SK-N-SH treated with all-trans-retinoic acid at 6 μM for 48 hours (cell line): Measurements from ENCODE around the gene EID3.

Source experiments
- ATAC-seq: fragments of 200-7000 bp; cut with Tn5 transposase; 3 replicates; pipeline ENCODE4 v1.9.1; 2020; ENCODE audit warnings: mild to moderate bottlenecking, moderate library complexity
- ARNTL ChIP-seq: fragments of 450-650 bp; formaldehyde crosslinking; IDR thresholded peaks from 2 replicates; pipeline ENCODE4 v1.5.0; 2020; ENCODE audit warnings: low read depth, mild to moderate bottlenecking, moderate library complexity, borderline replicate concordance
- BACH2 ChIP-seq: fragments of 250-450 bp; sonication (Bioruptor Pico); IDR thresholded peaks from 2 replicates; pipeline ENCODE4 v1.9.0; 2021; ENCODE audit warnings: mild to moderate bottlenecking, borderline replicate concordance
- CSDC2 ChIP-seq: fragments of 250-450 bp; sonication (Bioruptor Pico); IDR thresholded peaks from 2 replicates; pipeline ENCODE4 v1.5.0; 2020; ENCODE audit warnings: mild to moderate bottlenecking, moderate library complexity
- ESRRG ChIP-seq: fragments of 250-450 bp; sonication (Bioruptor Pico); IDR thresholded peaks from 2 replicates; pipeline ENCODE4 v1.6.1; 2021; ENCODE audit warnings: mild to moderate bottlenecking
- GLIS3 ChIP-seq: fragments of 250-450 bp; sonication (Bioruptor Pico); IDR thresholded peaks from 2 replicates; pipeline ENCODE4 v1.5.0; 2020; ENCODE audit warnings: mild to moderate bottlenecking, moderate library complexity
- ISL1 ChIP-seq: fragments of 250-450 bp; sonication (Bioruptor Pico); IDR thresholded peaks from 2 replicates; pipeline ENCODE4 v2.1.2; 2022; ENCODE audit warnings: mild to moderate bottlenecking, moderate library complexity
- OSR1 ChIP-seq: fragments of 250-450 bp; sonication (Bioruptor Pico); IDR thresholded peaks from 2 replicates; pipeline ENCODE4 v1.8.0; 2022; ENCODE audit warnings: moderate library complexity, mild to moderate bottlenecking, inconsistent platforms
- PPARA ChIP-seq: fragments of 250-450 bp; sonication (Bioruptor Pico); IDR thresholded peaks from 2 replicates; pipeline ENCODE4 v1.5.0; 2020; ENCODE audit warnings: mild to moderate bottlenecking, borderline replicate concordance
- RARB ChIP-seq: fragments of 250-450 bp; sonication (Bioruptor Pico); IDR thresholded peaks from 2 replicates; pipeline ENCODE4 v1.8.0; 2021; ENCODE audit warnings: mild to moderate bottlenecking, moderate library complexity
- SNAI2 ChIP-seq: fragments of 250-450 bp; sonication (Bioruptor Pico); IDR thresholded peaks from 2 replicates; pipeline ENCODE4 v1.5.0; 2020; ENCODE audit warnings: mild to moderate bottlenecking, moderate library complexity
- TCF4 ChIP-seq: fragments of 250-450 bp; sonication (Bioruptor Pico); IDR thresholded peaks from 2 replicates; pipeline ENCODE4 v1.8.0; 2021; ENCODE audit warnings: mild to moderate bottlenecking, moderate library complexity, borderline replicate concordance
- ZC3H10 ChIP-seq: fragments of 250-450 bp; sonication (Bioruptor Pico); IDR thresholded peaks from 2 replicates; pipeline ENCODE4 v1.5.1; 2021; ENCODE audit warnings: mild to moderate bottlenecking, moderate library complexity
- ZFP3 ChIP-seq: fragments of 250-450 bp; sonication (Bioruptor Pico); IDR thresholded peaks from 2 replicates; pipeline ENCODE4 v1.5.0; 2020; ENCODE audit warnings: mild to moderate bottlenecking, moderate library complexity
- ZFP30 ChIP-seq: fragments of 450-650 bp; formaldehyde crosslinking; IDR thresholded peaks from 2 replicates; pipeline ENCODE4 v1.5.0; 2022; ENCODE audit warnings: mild to moderate bottlenecking, moderate library complexity
- ZNF565 ChIP-seq: fragments of 450-650 bp; formaldehyde crosslinking; conservative IDR thresholded peaks from 2 replicates; pipeline ENCODE4 v1.5.0; 2020; ENCODE audit warnings: low read depth, mild to moderate bottlenecking, moderate library complexity
- ZNF70 ChIP-seq: fragments of 450-650 bp; formaldehyde crosslinking; IDR thresholded peaks from 2 replicates; pipeline ENCODE4 v1.5.0; 2020; ENCODE audit warnings: mild to moderate bottlenecking, moderate library complexity
- ZNF8 ChIP-seq: fragments of 450-650 bp; formaldehyde crosslinking; IDR thresholded peaks from 2 replicates; pipeline ENCODE4 v1.5.0; 2020; ENCODE audit warnings: mild to moderate bottlenecking, moderate library complexity
- TF ChIP-seq, protein P1 (sequence below): fragments of 250-450 bp; sonication (Bioruptor Pico); IDR thresholded peaks from 2 replicates; pipeline ENCODE4 v1.5.1; 2021; ENCODE audit warnings: mild to moderate bottlenecking, moderate library complexity
- TF ChIP-seq, protein P2 (sequence below): fragments of 250-450 bp; sonication (Bioruptor Pico); IDR thresholded peaks from 2 replicates; pipeline ENCODE4 v1.8.0; 2021; ENCODE audit warnings: low read depth, mild to moderate bottlenecking, moderate library complexity, borderline replicate concordance
- TF ChIP-seq, protein P3 (sequence below): fragments of 250-450 bp; sonication (Bioruptor Pico); IDR thresholded peaks from 2 replicates; pipeline ENCODE4 v1.8.0; 2020; ENCODE audit warnings: mild to moderate bottlenecking, moderate library complexity, borderline replicate concordance

EID3 gene

DNA sequence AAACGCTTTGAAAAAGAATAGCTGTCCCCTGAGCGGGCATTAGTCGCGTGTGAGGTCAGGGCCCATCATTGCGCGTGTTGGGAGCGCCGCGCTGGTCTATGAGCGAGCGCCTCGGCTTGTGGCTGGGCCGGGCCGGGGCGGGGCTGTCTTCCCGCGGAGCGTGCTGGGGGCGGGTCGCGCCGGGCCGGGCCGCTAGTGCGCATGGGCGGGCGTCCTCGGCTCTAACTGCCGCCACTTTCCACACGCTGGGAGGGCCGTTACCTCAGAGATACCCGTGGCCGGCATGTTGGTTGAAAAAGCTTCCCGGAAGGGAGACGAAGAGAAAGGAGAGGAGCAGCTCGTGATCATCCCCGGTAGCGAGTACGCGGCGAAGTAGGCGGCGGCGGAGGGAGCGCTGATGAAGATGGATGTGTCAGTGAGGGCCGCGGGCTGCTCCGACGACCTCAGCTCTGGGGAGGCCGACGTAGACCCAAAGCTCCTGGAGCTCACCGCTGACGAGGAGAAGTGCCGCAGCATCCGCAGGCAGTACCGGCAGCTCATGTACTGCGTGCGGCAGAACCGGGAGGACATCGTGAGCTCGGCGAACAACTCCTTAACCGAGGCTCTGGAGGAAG lies at the start of gene EID3:
Gene EID3 (plus strand): TSS at position 202 of the 614 bp plus-strand sequence. CDS start 196 bp downstream, at position 398.
- TF ChIP-seq ARNTL (CRISPR knock-in tag): no peak
- no peak for TF ChIP-seq ESRRG (CRISPR knock-in tag)
- no peak for TF ChIP-seq ZNF565
- TF ChIP-seq PPARA (CRISPR knock-in tag): no peak
- TF ChIP-seq ISL1 (CRISPR knock-in tag): no peak
- TF ChIP-seq OSR1: no peak
- TF ChIP-seq, all 23 proteins: peak for 0
- ATAC-seq: peak; percentile 67

DNA sequence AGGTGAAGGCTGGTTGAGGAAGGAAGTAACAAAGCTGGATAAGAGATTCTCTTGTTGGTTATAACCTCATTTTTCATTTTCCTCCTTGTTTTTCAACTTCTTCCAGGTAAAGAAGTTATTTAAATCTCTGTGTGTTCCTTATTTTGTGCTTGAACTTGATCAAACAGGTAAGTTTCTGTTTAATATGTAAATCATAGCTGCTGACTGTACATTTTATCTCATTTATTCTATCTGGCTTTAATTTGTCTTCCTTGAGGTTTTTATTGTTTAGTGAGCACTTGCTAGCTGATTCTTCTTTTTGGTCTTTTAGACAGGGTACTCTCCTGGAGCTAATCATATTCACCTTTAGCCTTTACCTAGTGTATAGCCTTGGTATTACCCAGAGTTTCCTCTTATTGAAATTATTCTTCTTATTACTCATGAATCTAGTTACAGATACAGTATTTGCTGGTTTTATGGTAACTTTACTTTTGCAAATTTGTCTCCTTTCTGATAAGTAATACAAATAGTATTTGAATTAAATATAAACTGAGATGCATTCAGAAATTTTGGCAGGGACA lies 45.5 kb upstream of the EID3 start:
- no peak for ATAC-seq
- TF ChIP-seq ZNF565 (no peak), OSR1 (no peak), ZFP3 (CRISPR knock-in tag) (no peak), ESRRG (CRISPR knock-in tag) (no peak), RARB (CRISPR knock-in tag) (no peak), SNAI2 (CRISPR knock-in tag) (no peak), BACH2 (no peak), ZNF70 (no peak), ZFP30 (CRISPR knock-in tag) (no peak), ARNTL (CRISPR knock-in tag) (no peak), CSDC2 (no peak), PPARA (CRISPR knock-in tag) (no peak), ISL1 (CRISPR knock-in tag) (no peak), ZNF8 (no peak)
- TF ChIP-seq, protein P1, sequence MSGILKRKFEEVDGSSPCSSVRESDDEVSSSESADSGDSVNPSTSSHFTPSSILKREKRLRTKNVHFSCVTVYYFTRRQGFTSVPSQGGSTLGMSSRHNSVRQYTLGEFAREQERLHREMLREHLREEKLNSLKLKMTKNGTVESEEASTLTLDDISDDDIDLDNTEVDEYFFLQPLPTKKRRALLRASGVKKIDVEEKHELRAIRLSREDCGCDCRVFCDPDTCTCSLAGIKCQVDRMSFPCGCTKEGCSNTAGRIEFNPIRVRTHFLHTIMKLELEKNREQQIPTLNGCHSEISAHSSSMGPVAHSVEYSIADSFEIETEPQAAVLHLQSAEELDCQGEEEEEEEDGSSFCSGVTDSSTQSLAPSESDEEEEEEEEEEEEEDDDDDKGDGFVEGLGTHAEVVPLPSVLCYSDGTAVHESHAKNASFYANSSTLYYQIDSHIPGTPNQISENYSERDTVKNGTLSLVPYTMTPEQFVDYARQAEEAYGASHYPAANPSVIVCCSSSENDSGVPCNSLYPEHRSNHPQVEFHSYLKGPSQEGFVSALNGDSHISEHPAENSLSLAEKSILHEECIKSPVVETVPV: no peak
- TF ChIP-seq, protein P2, sequence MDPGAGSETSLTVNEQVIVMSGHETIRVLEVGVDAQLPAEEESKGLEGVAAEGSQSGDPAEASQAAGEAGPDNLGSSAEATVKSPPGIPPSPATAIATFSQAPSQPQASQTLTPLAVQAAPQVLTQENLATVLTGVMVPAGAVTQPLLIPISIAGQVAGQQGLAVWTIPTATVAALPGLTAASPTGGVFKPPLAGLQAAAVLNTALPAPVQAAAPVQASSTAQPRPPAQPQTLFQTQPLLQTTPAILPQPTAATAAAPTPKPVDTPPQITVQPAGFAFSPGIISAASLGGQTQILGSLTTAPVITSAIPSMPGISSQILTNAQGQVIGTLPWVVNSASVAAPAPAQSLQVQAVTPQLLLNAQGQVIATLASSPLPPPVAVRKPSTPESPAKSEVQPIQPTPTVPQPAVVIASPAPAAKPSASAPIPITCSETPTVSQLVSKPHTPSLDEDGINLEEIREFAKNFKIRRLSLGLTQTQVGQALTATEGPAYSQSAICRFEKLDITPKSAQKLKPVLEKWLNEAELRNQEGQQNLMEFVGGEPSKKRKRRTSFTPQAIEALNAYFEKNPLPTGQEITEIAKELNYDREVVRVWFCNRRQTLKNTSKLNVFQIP: no peak
- TF ChIP-seq, protein P3, sequence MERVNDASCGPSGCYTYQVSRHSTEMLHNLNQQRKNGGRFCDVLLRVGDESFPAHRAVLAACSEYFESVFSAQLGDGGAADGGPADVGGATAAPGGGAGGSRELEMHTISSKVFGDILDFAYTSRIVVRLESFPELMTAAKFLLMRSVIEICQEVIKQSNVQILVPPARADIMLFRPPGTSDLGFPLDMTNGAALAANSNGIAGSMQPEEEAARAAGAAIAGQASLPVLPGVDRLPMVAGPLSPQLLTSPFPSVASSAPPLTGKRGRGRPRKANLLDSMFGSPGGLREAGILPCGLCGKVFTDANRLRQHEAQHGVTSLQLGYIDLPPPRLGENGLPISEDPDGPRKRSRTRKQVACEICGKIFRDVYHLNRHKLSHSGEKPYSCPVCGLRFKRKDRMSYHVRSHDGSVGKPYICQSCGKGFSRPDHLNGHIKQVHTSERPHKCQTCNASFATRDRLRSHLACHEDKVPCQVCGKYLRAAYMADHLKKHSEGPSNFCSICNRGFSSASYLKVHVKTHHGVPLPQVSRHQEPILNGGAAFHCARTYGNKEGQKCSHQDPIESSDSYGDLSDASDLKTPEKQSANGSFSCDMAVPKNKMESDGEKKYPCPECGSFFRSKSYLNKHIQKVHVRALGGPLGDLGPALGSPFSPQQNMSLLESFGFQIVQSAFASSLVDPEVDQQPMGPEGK (CRISPR knock-in tag): no peak

DNA sequence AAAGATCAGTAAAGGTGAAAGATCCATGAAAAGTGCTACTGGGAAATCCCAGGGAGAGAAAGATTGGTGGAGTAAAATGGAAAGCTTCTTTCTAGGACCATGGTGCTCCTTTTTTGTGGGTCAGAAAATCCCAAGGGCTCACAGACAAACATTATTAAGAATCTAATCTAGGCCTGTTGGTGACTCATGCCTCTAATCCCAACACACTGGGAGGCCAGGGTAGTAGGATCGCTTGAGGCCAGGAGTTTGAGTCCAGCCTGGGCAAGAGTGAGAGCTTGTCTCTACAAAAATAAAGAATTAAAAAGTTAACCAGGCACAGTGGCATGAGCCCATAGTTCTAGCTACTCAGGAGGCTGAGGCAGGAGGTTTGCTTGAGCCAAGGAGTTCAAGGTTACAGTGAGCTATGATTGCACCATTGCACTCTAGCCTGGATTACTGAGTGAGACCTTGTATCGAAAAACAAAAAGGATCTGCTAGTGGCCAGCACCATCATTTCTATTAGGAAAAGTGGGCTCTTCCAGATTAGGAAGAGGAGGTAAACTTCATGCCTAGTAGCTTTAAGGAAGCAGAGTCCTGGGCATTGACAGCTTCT lies 45.0 kb upstream of the EID3 start:
- TF ChIP-seq, protein P3 (CRISPR knock-in tag): no peak
- no peak for TF ChIP-seq ZFP30 (CRISPR knock-in tag)
- TF ChIP-seq ZNF8: no peak
- TF ChIP-seq ZC3H10 (CRISPR knock-in tag): no peak
- TF ChIP-seq SNAI2 (CRISPR knock-in tag): no peak
- no peak for TF ChIP-seq TCF4 (CRISPR knock-in tag)
- no peak for TF ChIP-seq GLIS3 (CRISPR knock-in tag)
- TF ChIP-seq ISL1 (CRISPR knock-in tag): no peak
- TF ChIP-seq ARNTL (CRISPR knock-in tag): no peak
- TF ChIP-seq, all 23 proteins: peak for 0
- ATAC-seq: no peak

DNA sequence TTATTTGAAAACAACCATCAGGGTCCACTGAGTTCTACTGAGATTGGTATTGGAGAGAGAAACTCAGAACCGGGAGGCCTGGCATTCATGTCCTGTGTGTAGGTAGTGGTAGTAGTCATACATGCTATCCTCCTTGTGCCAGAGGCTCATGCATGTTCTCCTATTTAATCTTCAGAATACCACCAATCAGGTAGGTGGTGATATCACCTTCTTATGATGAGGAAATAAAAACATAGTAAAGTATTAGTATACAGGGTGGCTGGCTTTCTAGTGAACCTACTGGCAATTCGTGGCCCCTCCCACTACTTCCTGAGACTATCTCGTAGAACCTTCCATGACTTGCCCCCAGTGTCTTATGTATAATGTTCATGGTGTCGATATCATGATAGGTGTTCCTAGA lies 40.5 kb upstream of the EID3 start:
- no peak for TF ChIP-seq ZFP30 (CRISPR knock-in tag)
- peak; percentile 44; the same call in 2 of the 3 replicates for ATAC-seq
